ENCODE measurements around the gene CENPH. TPM values are rescaled to one million over a fixed set of nuclear protein-coding genes. Genes with fewer than 3 reads are reported as not detected.
A peak's percentile ranks its signal among the peaks of the same experiment; 100 is the strongest.
"Not testable (repeated sequence)": the region's sequence is repeated elsewhere in the genome, so short reads cannot be mapped to it uniquely, and the experiment has no call there.

Gene CENPH
- total and polyA plus RNA-seq, 2 experiments from 2014 or later, result 11.0 to 14.7 TPM

DNA sequence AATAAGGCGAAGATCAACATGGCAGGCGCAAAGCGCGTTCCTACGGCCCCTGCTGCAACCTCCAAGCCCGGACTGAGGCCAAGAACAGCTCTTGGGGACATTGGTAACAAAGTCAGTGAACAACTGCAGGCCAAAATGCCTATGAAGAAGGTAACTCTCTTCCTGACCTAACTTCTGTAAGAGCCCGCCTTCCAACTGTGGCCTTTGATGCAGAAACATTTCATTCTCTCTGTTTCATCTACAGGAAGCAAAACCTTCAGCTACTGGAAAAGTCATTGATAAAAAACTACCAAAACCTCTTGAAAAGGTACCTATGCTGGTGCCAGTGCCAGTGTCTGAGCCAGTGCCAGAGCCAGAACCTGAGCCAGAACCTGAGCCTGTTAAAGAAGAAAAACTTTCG, 21.5 kb upstream of the CENPH start:
- H3K9me2 ChIP-seq (ENCODE audit: insufficient read depth), result no peaks in the 10 kb centered on the region
- peak overlapping the region; percentile 94 for H2AFZ ChIP-seq
- H3K79me2 ChIP-seq (ENCODE audit: insufficient read depth), result peaks cover 49% of the 10 kb centered on the region
- WGBS, 2 experiments (ENCODE audit: low coverage in 1 of 2, low lambda C conversion rate in 2 of 2, missing lambda C conversion rate in 2 of 2), result 47 to 51% methylated on average over 8 of the region's 8 CpGs
- H3K4me2 ChIP-seq (ENCODE audit: unreplicated experiment), result peak overlapping the region; percentile 86
- no peaks in the 10 kb centered on the region for H4K20me1 ChIP-seq (ENCODE audit: insufficient read depth)
- H3K27me3 ChIP-seq (replicated peaks; ENCODE audit: insufficient read depth), result no peaks in the 10 kb centered on the region
- in situ Hi-C loops (cut with MboI), result no loop called here
- H3K36me3 ChIP-seq (ENCODE audit: low read depth), result 0 out of 2 replicates have a peak, but pooled peaks cover 7% of the 10 kb centered on the region
- DNase-seq, result peak; percentile 8
- H3K4me1 ChIP-seq (ENCODE audit: insufficient read depth), result 0 out of 2 replicates have a peak, but pooled peaks cover 7% of the 10 kb centered on the region
- H3K27ac ChIP-seq, result peak overlapping the region; percentile 60
- peak overlapping the region; percentile 83 for H3K9ac ChIP-seq
- H3K9me3 ChIP-seq (ENCODE audit: low read depth), result no peaks in the 10 kb centered on the region
- H3F3A ChIP-seq (ENCODE audit: insufficient read depth), result no peaks in the 10 kb centered on the region
- TF ChIP-seq EZH2phosphoT487 (IDR thresholded peaks at IDR 0.05; ENCODE audit: insufficient read depth, low read depth) (no peak), EZH2 (IDR thresholded peaks at IDR 0.05; ENCODE audit: insufficient read depth, poor library complexity, severe bottlenecking) (no peak)
- peak overlapping the region; percentile 92 for H3K4me3 ChIP-seq

DNA sequence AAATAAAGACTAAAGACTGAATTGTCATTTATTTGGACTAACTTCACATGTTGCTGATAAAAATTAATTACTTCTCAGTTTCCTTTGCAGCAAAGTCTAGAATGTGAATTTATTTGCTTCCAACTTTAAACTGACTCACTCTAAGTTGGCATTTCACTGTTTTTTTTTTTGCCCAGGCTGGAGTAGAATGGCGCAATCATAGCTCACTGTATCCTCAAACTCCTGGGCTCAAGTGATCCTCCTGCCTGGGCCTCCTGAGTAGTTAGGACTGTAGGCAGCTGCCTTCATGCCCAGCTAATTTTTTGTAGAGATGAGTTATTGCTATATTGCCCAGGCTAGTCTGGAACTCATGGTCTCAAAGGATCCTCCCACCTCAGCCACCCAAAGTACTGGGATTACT, 18.9 kb upstream of the CENPH start:
- no peak for TF ChIP-seq EZH2phosphoT487 (IDR thresholded peaks at IDR 0.05; ENCODE audit: insufficient read depth, low read depth)
- no peak for TF ChIP-seq EZH2 (IDR thresholded peaks at IDR 0.05; ENCODE audit: insufficient read depth, poor library complexity, severe bottlenecking)
- H3K27me3 ChIP-seq (replicated peaks; ENCODE audit: insufficient read depth), result no peaks in the 10 kb centered on the region
- H4K20me1 ChIP-seq (ENCODE audit: insufficient read depth), result no peaks in the 10 kb centered on the region
- 94 to 96% methylated on average over 1 of the region's 1 CpG for WGBS, 2 experiments (ENCODE audit: low coverage in 1 of 2, low lambda C conversion rate in 2 of 2, missing lambda C conversion rate in 2 of 2)
- 0 out of 2 replicates have a peak, but pooled peaks cover 7% of the 10 kb centered on the region for H3K4me1 ChIP-seq (ENCODE audit: insufficient read depth)
- H3K27ac ChIP-seq, result no peak overlapping the region
- no peaks in the 10 kb centered on the region for H3F3A ChIP-seq (ENCODE audit: insufficient read depth)
- H3K4me2 ChIP-seq (ENCODE audit: unreplicated experiment), result no peak overlapping the region
- DNase-seq, result peak; percentile 37
- H3K9me3 ChIP-seq (ENCODE audit: low read depth), result no peaks in the 10 kb centered on the region
- H2AFZ ChIP-seq, result no peak overlapping the region
- in situ Hi-C loops (cut with MboI), result no loop called here
- H3K9ac ChIP-seq, result no peak overlapping the region
- H3K9me2 ChIP-seq (ENCODE audit: insufficient read depth), result no peaks in the 10 kb centered on the region
- H3K4me3 ChIP-seq, result no peak overlapping the region
- peaks cover 17% of the 10 kb centered on the region; the same call in 1 of the 2 replicates for H3K36me3 ChIP-seq (ENCODE audit: low read depth)
- H3K79me2 ChIP-seq (ENCODE audit: insufficient read depth), result peaks cover 49% of the 10 kb centered on the region

DNA sequence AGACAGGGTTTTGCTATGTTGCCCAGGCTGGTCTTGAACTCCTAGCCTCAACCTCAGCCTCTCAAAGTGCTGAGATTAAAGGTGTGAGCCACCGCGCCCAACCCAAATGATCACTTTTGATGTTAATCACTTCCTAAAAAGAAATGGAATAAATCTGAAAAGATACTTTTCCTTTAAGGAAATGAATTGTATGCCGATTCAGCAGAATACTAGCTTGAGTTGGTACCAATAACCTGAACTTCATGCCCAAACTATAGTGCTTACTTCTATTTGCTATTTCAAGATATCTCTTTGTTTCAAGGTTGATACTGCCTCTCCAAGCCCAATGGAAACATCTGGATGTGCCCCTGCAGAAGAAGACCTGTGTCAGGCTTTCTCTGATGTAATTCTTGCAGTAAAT, 18.4 kb upstream of the CENPH start:
- H3K9ac ChIP-seq, result no peak overlapping the region
- no peak for DNase-seq
- in situ Hi-C loops (cut with MboI), result no loop called here
- H3K36me3 ChIP-seq (ENCODE audit: low read depth), result peaks cover 17% of the 10 kb centered on the region; the same call in 1 of the 2 replicates
- H3K27ac ChIP-seq, result no peak overlapping the region
- H3K4me3 ChIP-seq, result no peak overlapping the region
- peaks cover 49% of the 10 kb centered on the region for H3K79me2 ChIP-seq (ENCODE audit: insufficient read depth)
- TF ChIP-seq EZH2phosphoT487 (IDR thresholded peaks at IDR 0.05; ENCODE audit: insufficient read depth, low read depth) (no peak), EZH2 (IDR thresholded peaks at IDR 0.05; ENCODE audit: insufficient read depth, poor library complexity, severe bottlenecking) (no peak)
- no peaks in the 10 kb centered on the region for H3K9me2 ChIP-seq (ENCODE audit: insufficient read depth)
- no peaks in the 10 kb centered on the region for H3F3A ChIP-seq (ENCODE audit: insufficient read depth)
- H3K4me2 ChIP-seq (ENCODE audit: unreplicated experiment), result no peak overlapping the region
- H2AFZ ChIP-seq, result no peak overlapping the region
- no peaks in the 10 kb centered on the region for H3K27me3 ChIP-seq (replicated peaks; ENCODE audit: insufficient read depth)
- 81 to 87% methylated on average over 3 of the region's 3 CpGs for WGBS, 2 experiments (ENCODE audit: low coverage in 1 of 2, low lambda C conversion rate in 2 of 2, missing lambda C conversion rate in 2 of 2)
- 0 out of 2 replicates have a peak, but pooled peaks cover 7% of the 10 kb centered on the region for H3K4me1 ChIP-seq (ENCODE audit: insufficient read depth)
- no peaks in the 10 kb centered on the region for H4K20me1 ChIP-seq (ENCODE audit: insufficient read depth)
- H3K9me3 ChIP-seq (ENCODE audit: low read depth), result no peaks in the 10 kb centered on the region

DNA sequence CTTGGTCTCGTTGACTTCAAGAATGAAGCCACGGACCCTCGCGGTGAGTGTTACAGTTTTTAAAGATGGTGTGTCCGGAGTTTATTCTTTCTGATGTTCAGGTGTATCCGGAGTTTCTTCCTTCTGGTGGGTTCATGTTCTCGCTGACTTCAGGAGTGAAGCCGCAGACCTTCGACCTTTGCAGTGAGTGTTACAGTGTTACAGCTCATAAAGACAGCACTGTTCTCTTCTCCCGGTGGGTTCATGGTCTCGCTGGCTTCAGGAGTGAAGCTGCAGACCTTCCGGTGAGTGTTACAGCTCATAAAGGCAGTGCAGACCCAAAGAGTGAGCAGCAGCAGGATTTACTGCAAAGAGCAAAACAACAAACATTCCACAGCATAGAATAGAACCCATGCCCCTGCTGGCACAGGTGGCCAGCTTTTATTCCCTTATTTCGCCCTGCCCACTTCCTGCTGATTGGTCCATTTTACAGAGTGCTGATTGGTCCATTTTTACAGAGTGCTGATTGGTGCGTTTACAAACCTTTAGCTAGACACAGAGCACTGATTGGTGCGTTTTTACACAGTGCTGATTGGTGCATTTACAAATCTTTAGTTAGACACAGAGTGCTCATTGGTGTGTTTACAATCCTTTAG, 7.6 kb upstream of the CENPH start:
- H3K36me3 ChIP-seq (ENCODE audit: low read depth); H3K9ac ChIP-seq; H3K27me3 ChIP-seq (replicated peaks; ENCODE audit: insufficient read depth); H4K20me1 ChIP-seq (ENCODE audit: insufficient read depth); H3K9me2 ChIP-seq (ENCODE audit: insufficient read depth); H3K27ac ChIP-seq; in situ Hi-C loops (cut with MboI); H3K4me1 ChIP-seq (ENCODE audit: insufficient read depth); H3K79me2 ChIP-seq (ENCODE audit: insufficient read depth); DNase-seq; H3K4me2 ChIP-seq (ENCODE audit: unreplicated experiment); H3F3A ChIP-seq (ENCODE audit: insufficient read depth); H2AFZ ChIP-seq; H3K4me3 ChIP-seq; H3K9me3 ChIP-seq (ENCODE audit: low read depth): not testable (repeated sequence)
- 90 to 91% methylated on average over 15 of the region's 15 CpGs for WGBS, 2 experiments (ENCODE audit: low coverage in 1 of 2, low lambda C conversion rate in 2 of 2, missing lambda C conversion rate in 2 of 2)
